GM23338 (cell line): Measurements from ENCODE around the gene UBL7. TPM values are rescaled to one million over a fixed set of nuclear protein-coding genes. Genes with fewer than 3 reads are reported as not detected.

Source experiments
- ATAC-seq: fragments of 200-7000 bp; cut with Tn5 transposase; 3 replicates; pipeline ENCODE4 v1.9.1; 2020
- DNase-seq: peaks from one replicate; pipeline ENCODE4 v3.0.0-alpha.2; 2015; ENCODE audit warnings: low spot score
- H2AFZ ChIP-seq: fragments of 200-600 bp; sonication (generic); 2 replicates; pipeline ENCODE4 v1.8.0; 2016; ENCODE audit warnings: antibody characterized with exemption, mild to moderate bottlenecking, moderate library complexity
- H3F3A ChIP-seq: fragments of 200-600 bp; sonication (generic); replicated peaks from 2 replicates; pipeline ENCODE4 v1.8.0; 2017; ENCODE audit warnings: antibody characterized with exemption, mixed run types, low read depth
- H3K27ac ChIP-seq: fragments of 200-600 bp; sonication (generic); 2 replicates; pipeline ENCODE4 v1.6.1; 2016; ENCODE audit warnings: low read depth
- H3K27me3 ChIP-seq: fragments of 200-600 bp; sonication (generic); 2 replicates; pipeline ENCODE4 v1.8.0; 2016; ENCODE audit warnings: mild to moderate bottlenecking, mixed run types, moderate library complexity; ENCODE audit not compliant: insufficient read depth
- H3K36me3 ChIP-seq: fragments of 200-600 bp; sonication (generic); 2 replicates; pipeline ENCODE4 v1.8.0; 2016; ENCODE audit warnings: mild to moderate bottlenecking; ENCODE audit not compliant: insufficient read depth
- H3K4me1 ChIP-seq: fragments of 200-600 bp; sonication (generic); 2 replicates; pipeline ENCODE4 v1.8.0; 2016; ENCODE audit warnings: mild to moderate bottlenecking, moderate library complexity; ENCODE audit not compliant: insufficient read depth
- H3K4me2 ChIP-seq: fragments of 200-600 bp; sonication (generic); 2 replicates; pipeline ENCODE4 v1.7.1; 2017; ENCODE audit warnings: mixed run types
- H3K4me3 ChIP-seq: fragments of 200-600 bp; sonication (generic); 2 replicates; pipeline ENCODE4 v1.6.1; 2016; ENCODE audit warnings: mixed run types
- H3K79me2 ChIP-seq: fragments of 200-600 bp; sonication (generic); replicated peaks from 2 replicates; pipeline ENCODE4 v1.8.0; 2017; ENCODE audit warnings: mild to moderate bottlenecking; ENCODE audit not compliant: insufficient read depth
- H3K9me2 ChIP-seq: fragments of 200-600 bp; sonication (generic); 2 replicates; pipeline ENCODE4 v1.8.0; 2017; ENCODE audit not compliant: insufficient read depth
- H4K20me1 ChIP-seq: fragments of 200-600 bp; sonication (generic); replicated peaks from 2 replicates; pipeline ENCODE4 v1.8.0; 2017; ENCODE audit warnings: mild to moderate bottlenecking; ENCODE audit not compliant: insufficient read depth
- H3K27ac Mint-ChIP-seq: 2 replicates; pipeline ENCODE4 v1.8.0; 2020; ENCODE audit warnings: inconsistent platforms, mild to moderate bottlenecking, moderate library complexity, mixed read lengths
- H3K27me3 Mint-ChIP-seq: 3 replicates; pipeline ENCODE4 v1.8.0; 2022; ENCODE audit warnings: low read depth, mild to moderate bottlenecking, moderate library complexity, mixed read lengths, inconsistent platforms; ENCODE audit not compliant: insufficient read depth, poor library complexity
- H3K36me3 Mint-ChIP-seq: 3 replicates; pipeline ENCODE4 v1.8.0; 2021; ENCODE audit warnings: low read depth, mild to moderate bottlenecking, inconsistent platforms, moderate library complexity, mixed read lengths
- H3K4me1 Mint-ChIP-seq: 3 replicates; pipeline ENCODE4 v1.8.0; 2020; ENCODE audit warnings: mild to moderate bottlenecking, inconsistent platforms, mixed read lengths
- H3K4me3 Mint-ChIP-seq: 3 replicates; pipeline ENCODE4 v1.8.0; 2021; ENCODE audit warnings: moderate library complexity, mild to moderate bottlenecking, inconsistent platforms, mixed read lengths
- H3K9me3 Mint-ChIP-seq: 3 replicates; pipeline ENCODE4 v1.8.0; 2020; ENCODE audit warnings: moderate library complexity, mild to moderate bottlenecking, inconsistent platforms, mixed read lengths
- CREB1 ChIP-seq: fragments of 250-450 bp; sonication (Bioruptor Pico); IDR thresholded peaks from 2 replicates; pipeline ENCODE4 v1.5.0; 2020; ENCODE audit warnings: low read depth, mild to moderate bottlenecking, moderate library complexity
- ETS1 ChIP-seq: IDR thresholded peaks from 2 replicates; pipeline ENCODE4 v1.6.1; 2016; ENCODE audit warnings: antibody characterized with exemption
- EZH2 ChIP-seq: fragments of 200-600 bp; sonication (generic); IDR thresholded peaks from one replicate; pipeline ENCODE4 v1.8.0; 2017; ENCODE audit warnings: antibody characterized with exemption, mild to moderate bottlenecking, low read depth; ENCODE audit not compliant: unreplicated experiment
- EZH2phosphoT487 ChIP-seq: fragments of 200-600 bp; sonication (generic); IDR thresholded peaks from one replicate; pipeline ENCODE4 v1.8.1; 2018; ENCODE audit warnings: antibody characterized with exemption; ENCODE audit not compliant: unreplicated experiment
- JUNB ChIP-seq: IDR thresholded peaks from one replicate; pipeline ENCODE4 v1.6.1; 2016; ENCODE audit warnings: antibody characterized with exemption; ENCODE audit not compliant: unreplicated experiment
- NANOG ChIP-seq: IDR thresholded peaks from 2 replicates; pipeline ENCODE4 v1.6.1; 2016; ENCODE audit warnings: antibody characterized with exemption, borderline replicate concordance
- POLR2AphosphoS5 ChIP-seq: IDR thresholded peaks from 2 replicates; pipeline ENCODE4 v1.6.1; 2016; ENCODE audit warnings: antibody characterized with exemption, low read depth
- STAT1 ChIP-seq: IDR thresholded peaks from one replicate; pipeline ENCODE4 v1.6.1; 2016; ENCODE audit warnings: antibody characterized with exemption; ENCODE audit not compliant: unreplicated experiment
- ZNF114 ChIP-seq: fragments of 250-450 bp; sonication (Bioruptor Pico); IDR thresholded peaks from 2 replicates; pipeline ENCODE4 v1.5.0; 2020; ENCODE audit warnings: mild to moderate bottlenecking, moderate library complexity
- ZNF331 ChIP-seq: fragments of 250-450 bp; sonication (Bioruptor Pico); IDR thresholded peaks from 2 replicates; pipeline ENCODE4 v1.5.0; 2020; ENCODE audit warnings: low read depth, mild to moderate bottlenecking, moderate library complexity
- ZNF462 ChIP-seq: fragments of 250-450 bp; sonication (Bioruptor Pico); IDR thresholded peaks from 2 replicates; pipeline ENCODE4 v1.5.0; 2020; ENCODE audit warnings: mild to moderate bottlenecking, moderate library complexity
- polyA plus RNA-seq: library from polyadenylated mRNA; unstranded; fragments of >200 nt; fragmentation: Nextera tagmentation; extraction: Ambion mirVana; gene quantifications from 2 replicates; pipeline ENCODE4 v1.2.1, GENCODE V29; 2016
- total RNA-seq: library from RNA; depleted of rRNA; stranded (reverse); fragments of >200 nt; shearing (Covaris generic); gene quantifications from 2 replicates; pipeline ENCODE4 v1.2.3, GENCODE V29; 2014
- TF ChIP-seq, protein P1 (sequence below): IDR thresholded peaks from one replicate; pipeline ENCODE4 v1.6.1; 2018; ENCODE audit warnings: antibody characterized with exemption; ENCODE audit not compliant: unreplicated experiment
- TF ChIP-seq, protein P2 (sequence below), 2 experiments: fragments of 200-600 bp in 1 of 2; sonication (generic) in 1 of 2; conservative IDR thresholded peaks; 2 replicates each; pipeline versions ENCODE4 v1.5.1 to v1.6.1; 2016 to 2017; ENCODE audit warnings: antibody characterized with exemption in 2 of 2, low read depth in 2 of 2, mild to moderate bottlenecking in 2 of 2, moderate library complexity in 1 of 2

The UBL7 gene
- total and polyA plus RNA-seq, 2 experiments from 2014 or later, result 73.7 to 99.2 TPM

DNA sequence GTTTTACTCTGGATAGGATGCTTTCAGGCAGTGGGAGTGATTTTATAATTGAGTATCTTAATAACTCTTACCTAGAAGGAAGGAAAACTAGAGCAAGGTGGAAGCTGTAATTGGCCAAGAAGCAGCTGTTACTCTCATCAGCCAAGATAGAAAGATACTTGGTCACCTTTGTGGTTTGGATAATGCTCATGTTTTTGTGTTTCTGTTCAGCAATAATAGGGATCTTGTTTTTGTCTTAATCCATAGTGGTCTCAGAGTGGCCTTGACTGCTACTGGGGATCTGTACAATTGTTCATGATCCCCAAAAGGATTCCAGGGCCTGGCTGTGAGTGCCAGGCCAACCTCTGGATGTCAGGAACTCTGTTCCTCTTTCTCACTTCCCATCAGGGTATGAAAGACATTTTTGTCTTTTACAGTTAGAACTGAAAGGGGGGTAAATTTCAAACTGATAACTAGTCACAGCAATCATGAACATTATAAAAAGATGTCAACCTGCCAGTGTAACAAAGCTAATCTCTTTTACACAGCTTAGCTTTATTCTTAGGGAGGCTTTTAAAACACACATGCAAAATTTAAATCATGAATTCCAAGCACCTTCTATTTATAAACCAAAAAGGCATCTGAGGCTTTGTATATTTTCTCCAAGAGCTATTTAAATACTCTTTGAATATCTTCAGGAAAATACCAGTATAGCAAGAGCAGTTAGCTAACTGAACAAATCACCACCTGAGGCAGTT lies 6.0 kb downstream of the UBL7 start:
- no peaks in the 10 kb centered on the region for H3K9me2 ChIP-seq
- H3K4me3 ChIP-seq, result no peak overlapping the region
- H3K27ac Mint-ChIP-seq, result peak overlapping the region; percentile 22; the same call in 1 of the 2 replicates
- H3K4me1 Mint-ChIP-seq, result peaks cover 9% of the 10 kb centered on the region
- H3K36me3 ChIP-seq, result no peaks in the 10 kb centered on the region
- no peaks in the 10 kb centered on the region for H3K27me3 Mint-ChIP-seq
- no peaks in the 10 kb centered on the region; the same call in none of the 2 replicates for H4K20me1 ChIP-seq
- no peaks in the 10 kb centered on the region for H3K27me3 ChIP-seq
- H3K36me3 Mint-ChIP-seq, result peaks cover 31% of the 10 kb centered on the region
- H3K9me3 Mint-ChIP-seq, result no peaks in the 10 kb centered on the region
- no peak overlapping the region for H2AFZ ChIP-seq
- peak overlapping the region; percentile 67; the same call in 1 of the 2 replicates for H3K27ac ChIP-seq
- H3K4me2 ChIP-seq, result no peak overlapping the region
- no peaks in the 10 kb centered on the region for H3K79me2 ChIP-seq
- 0 out of 2 replicates have a peak, but pooled peaks cover 2% of the 10 kb centered on the region for H3F3A ChIP-seq
- ATAC-seq (no peak), DNase-seq (no peak)
- peaks cover under 1% of the 10 kb centered on the region; the same call in 1 of the 2 replicates for H3K4me1 ChIP-seq
- no peak overlapping the region for H3K4me3 Mint-ChIP-seq
- TF ChIP-seq, protein P1, sequence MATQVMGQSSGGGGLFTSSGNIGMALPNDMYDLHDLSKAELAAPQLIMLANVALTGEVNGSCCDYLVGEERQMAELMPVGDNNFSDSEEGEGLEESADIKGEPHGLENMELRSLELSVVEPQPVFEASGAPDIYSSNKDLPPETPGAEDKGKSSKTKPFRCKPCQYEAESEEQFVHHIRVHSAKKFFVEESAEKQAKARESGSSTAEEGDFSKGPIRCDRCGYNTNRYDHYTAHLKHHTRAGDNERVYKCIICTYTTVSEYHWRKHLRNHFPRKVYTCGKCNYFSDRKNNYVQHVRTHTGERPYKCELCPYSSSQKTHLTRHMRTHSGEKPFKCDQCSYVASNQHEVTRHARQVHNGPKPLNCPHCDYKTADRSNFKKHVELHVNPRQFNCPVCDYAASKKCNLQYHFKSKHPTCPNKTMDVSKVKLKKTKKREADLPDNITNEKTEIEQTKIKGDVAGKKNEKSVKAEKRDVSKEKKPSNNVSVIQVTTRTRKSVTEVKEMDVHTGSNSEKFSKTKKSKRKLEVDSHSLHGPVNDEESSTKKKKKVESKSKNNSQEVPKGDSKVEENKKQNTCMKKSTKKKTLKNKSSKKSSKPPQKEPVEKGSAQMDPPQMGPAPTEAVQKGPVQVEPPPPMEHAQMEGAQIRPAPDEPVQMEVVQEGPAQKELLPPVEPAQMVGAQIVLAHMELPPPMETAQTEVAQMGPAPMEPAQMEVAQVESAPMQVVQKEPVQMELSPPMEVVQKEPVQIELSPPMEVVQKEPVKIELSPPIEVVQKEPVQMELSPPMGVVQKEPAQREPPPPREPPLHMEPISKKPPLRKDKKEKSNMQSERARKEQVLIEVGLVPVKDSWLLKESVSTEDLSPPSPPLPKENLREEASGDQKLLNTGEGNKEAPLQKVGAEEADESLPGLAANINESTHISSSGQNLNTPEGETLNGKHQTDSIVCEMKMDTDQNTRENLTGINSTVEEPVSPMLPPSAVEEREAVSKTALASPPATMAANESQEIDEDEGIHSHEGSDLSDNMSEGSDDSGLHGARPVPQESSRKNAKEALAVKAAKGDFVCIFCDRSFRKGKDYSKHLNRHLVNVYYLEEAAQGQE, result no peak
- TF ChIP-seq JUNB (no peak), CREB1 (no peak), ZNF462 (CRISPR knock-in tag) (no peak), ZNF331 (CRISPR knock-in tag) (no peak), ZNF114 (CRISPR knock-in tag) (no peak), ETS1 (no peak), EZH2 (no peak), STAT1 (no peak), POLR2AphosphoS5 (no peak), NANOG (no peak), EZH2phosphoT487 (no peak)
- TF ChIP-seq, protein P2, sequence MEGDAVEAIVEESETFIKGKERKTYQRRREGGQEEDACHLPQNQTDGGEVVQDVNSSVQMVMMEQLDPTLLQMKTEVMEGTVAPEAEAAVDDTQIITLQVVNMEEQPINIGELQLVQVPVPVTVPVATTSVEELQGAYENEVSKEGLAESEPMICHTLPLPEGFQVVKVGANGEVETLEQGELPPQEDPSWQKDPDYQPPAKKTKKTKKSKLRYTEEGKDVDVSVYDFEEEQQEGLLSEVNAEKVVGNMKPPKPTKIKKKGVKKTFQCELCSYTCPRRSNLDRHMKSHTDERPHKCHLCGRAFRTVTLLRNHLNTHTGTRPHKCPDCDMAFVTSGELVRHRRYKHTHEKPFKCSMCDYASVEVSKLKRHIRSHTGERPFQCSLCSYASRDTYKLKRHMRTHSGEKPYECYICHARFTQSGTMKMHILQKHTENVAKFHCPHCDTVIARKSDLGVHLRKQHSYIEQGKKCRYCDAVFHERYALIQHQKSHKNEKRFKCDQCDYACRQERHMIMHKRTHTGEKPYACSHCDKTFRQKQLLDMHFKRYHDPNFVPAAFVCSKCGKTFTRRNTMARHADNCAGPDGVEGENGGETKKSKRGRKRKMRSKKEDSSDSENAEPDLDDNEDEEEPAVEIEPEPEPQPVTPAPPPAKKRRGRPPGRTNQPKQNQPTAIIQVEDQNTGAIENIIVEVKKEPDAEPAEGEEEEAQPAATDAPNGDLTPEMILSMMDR (conservative IDR thresholded peaks at IDR 0.05; ENCODE audit: low read depth in 2 of 2), result no peak
